Measurements from ENCODE around the gene DOK7.
"Not testable (repeated sequence)": the region's sequence is repeated elsewhere in the genome, so short reads cannot be mapped to it uniquely, and the experiment has no call there.

Gene DOK7

GRCh38 chr4:3511601-3512000 lies 48.5 kb downstream of the DOK7 start:
- not testable (repeated sequence) for DNase-seq

DNA sequence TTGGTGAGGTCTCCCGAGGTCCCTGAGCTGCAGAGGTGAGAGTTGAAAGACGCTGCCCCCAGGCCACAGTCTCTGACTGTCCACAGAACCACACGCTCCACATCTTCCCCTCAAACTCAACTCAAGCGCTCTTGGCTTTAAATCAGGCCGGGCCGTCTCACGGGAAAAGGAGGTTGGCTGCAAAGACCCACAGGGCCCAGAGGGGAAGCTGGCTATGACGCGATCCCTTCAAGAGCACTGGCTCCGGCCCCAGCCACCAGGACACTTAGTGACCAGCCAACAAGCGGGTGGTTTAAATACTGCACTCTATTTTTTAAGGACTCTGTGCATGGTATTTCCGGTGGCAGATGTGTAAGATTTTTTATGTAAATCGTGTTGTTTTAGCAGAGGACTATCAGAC lies 49.2 kb downstream of the DOK7 start:
- DNase-seq: no peak

DNA sequence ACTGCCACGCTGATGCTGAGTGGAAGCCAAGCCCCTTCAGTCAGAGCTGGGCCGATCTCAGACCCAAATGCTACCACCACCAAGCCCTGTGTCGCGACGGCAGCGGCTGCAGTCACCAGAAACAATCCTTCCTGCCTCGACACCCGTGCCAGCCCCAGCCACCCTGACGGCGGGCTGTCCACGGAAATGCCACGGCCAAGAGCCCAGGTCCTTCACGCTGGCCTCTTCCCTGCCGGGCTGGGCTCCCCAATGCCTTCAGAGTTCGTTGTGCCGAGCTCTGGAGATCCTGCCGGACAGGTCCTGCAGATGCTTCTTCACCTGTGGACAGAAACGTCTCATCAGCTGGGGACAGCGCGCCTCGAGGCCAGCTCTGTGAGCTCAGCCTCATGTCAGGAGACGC lies 49.6 kb downstream of the DOK7 start:
- DNase-seq: no peak

DNA sequence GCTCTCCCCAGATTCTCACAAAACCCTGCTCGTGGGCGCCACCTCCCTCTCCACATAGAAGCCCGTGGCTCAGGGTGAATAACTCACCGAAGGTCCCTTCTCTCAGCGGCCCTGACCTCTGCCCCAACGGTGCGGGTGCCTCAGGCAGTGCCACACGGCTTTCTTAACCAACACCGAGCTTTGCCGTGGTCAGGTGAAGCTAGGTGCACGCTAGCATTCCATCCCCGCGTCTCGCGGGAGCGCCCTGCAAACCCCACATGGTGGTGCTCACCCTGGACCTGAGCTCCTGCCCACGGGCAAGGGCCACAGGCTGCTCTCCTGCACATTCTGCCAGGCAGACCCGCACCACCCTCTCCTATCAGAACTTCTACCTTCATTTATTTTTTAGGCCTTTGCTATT lies 50.7 kb downstream of the DOK7 start:
- DNase-seq: no peak

- DNase-seq: no peak
Measured at GRCh38 chr4:3514221-3514780, 51.2 kb downstream of the DOK7 start.

DNA sequence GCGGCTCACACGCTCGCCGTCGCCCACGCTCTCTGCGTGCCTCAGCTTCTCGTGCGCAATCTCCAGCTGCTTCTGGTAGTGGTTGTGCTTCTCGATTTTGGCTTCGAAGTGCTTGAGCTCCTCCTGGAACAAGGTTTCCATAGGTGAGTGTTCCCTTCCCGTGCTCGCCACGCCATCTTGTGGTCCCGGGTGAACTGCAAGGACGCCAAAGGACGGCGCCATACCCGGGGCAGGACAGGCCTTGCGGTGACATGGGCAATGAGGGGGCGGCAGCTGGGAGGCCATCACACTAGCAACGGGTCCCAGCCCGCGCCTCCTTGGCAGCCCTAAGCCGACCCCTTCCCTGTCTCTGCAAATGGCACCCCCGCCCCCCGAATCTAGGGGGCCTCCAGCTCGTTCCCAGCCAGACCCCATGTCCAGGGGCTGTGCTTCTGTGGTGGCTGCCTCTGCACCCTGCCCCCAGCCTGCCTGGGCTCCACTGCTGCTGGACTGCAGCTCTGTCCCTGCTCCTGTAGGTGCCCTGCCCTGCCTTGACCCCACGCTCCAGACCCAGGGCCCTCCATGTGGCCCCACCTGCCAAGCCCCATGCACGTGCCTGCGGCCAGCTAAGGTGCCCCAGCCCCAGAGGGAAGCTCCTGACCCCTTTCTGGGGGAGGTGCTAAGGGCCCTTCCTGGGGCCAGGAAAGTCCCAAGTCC lies 51.8 kb downstream of the DOK7 start:
- DNase-seq: no peak

DNA sequence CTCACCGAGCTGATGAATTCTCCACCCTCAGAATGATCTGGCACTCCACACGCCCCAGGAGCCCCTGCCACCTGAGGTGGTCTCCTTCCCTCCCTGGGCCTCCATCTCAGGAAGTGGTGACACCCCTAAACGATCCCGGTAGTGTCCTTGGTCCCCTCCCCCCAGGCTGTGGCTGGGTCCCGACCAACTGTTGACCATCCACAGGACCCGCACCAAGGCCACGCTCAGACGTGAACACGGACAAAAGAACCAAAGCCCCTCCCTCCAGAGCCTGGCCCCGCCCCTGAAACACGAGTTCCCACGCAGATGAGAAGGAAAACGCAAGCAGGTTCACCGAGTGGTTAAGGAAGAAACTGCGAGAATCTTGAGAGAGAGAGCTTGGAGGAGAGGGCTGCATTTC lies 52.5 kb downstream of the DOK7 start:
- no peak for DNase-seq

- no peak for DNase-seq
Measured at GRCh38 chr4:3516061-3516835, 53.1 kb downstream of the DOK7 start.

DNA sequence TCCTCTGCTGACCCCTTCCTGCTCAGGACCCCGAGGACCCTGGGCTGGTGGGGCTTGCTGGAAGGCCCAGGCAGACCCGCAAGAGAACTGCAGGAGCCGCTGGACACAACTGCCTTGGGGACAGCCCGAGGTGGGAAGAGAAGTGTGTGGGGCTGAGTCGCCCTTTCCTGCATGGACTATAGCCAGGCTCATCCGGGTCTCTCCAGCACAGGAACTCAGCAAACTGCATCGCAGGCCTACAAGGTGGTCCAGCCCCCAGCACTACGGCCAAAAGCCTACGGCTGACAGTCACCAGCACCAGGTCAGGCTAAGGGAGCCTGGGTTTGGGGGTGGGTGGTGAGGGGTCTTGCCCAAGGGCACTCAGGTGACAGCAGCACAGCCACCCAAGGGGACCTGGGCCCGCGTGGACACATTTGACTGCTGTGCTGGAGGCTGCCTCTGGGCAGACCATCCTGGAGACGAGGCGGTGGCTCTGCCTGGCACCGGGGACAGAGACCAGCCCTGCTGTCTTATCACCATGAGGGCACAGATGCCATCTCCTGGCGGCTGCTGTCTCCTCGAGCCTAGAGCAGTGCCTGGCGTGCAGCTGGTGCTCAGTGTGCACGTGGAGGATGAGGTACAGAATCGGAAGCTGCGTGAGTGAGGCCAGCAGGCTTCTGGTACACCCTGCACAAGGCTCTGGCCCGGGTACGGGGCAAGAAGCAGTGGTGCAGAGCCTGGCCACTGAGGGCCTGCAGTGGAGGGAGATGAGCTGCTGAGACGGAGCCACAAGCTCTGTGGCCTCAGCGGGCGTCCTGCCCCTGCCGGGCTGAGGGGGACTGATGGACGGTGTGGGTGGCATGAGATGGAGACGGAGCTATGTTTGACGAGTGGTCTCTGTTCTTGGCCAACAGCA lies 54.0 kb downstream of the DOK7 start:
- DNase-seq: no peak

GRCh38 chr4:3517731-3518510 lies 54.8 kb downstream of the DOK7 start:
- no peak for DNase-seq

DNA sequence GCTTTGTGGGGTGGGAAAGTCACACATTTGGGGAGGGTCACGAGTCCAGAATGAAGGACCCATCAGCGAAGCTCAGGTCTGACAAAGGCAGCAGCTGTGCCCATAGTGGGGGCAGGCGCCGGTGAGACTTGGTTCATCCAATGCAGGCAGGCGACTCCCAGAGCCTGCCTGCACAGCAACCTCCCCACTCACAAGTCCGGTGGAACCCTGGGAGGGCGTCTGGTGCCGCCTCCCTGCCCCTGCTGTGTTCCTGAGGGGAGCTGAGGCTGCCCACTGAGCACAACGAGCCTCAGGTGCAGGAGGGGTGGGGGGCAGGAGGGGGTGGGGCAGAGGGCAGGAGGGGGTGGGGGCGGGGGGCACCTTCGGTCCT lies 55.4 kb downstream of the DOK7 start:
- DNase-seq: no peak

- DNase-seq: no peak
Measured at GRCh38 chr4:3518941-3519340, 55.8 kb downstream of the DOK7 start.

- no peak for DNase-seq
Measured at GRCh38 chr4:3519468-3520264, 56.6 kb downstream of the DOK7 start.

DNA sequence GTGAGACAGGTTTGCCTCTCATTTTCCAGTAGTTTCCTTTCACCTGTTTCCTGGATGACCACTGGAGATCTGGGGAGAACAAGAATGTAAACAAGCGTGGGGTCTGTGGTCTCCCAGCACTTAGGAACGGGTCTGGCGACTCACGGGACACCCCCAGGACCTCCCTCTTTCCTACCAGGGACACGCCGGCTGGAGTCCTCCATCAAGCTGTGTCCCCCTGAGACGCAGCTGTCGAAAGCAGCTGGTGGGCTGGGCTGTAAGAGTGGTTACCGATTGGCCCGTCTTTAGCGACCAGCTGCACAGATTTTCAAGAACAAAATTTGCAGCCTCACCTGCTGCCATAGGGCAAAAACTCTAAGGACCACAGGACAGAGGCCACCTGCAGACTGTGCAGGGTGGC lies 57.2 kb downstream of the DOK7 start:
- DNase-seq: no peak

DNA sequence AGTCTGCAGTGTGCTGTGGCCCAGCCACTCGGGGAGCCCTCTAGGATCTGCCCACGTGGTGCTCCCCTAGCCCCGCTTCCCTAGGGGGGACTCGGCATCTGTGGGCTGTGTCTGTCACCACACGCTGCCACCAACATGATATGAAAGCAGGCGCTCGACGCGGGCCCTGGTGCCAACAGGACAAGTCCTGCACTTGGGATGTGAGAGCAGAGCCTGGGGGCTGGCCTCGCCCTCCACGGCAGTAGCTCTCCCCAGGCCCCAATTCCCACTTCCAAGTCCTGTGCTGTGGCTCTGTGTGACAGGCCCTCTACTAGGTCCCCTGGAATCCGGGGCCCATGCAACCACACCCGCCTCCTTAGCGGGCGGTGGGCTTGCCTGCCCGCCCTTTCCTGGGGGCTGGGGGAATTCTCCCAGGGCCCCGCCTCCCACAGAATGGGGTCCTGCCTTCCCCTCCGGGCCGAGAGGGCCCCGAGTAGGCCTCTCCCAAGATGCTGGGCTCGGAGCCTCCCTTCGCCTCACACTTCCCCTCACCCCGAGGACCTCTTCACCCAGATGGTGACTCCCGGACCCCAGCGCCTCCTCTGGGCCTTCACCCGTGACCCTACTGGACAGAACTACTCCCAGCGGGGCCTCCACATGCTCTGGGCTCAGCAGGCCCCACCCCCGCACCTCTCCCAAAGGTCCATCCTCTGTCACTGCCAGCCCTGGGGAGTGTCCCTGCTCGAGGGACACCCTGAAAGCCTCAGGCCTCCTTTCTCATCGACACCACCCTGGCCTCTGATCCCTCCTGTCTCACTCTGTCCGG lies 57.9 kb downstream of the DOK7 start:
- no peak for DNase-seq

- no peak for DNase-seq
Measured at GRCh38 chr4:3521621-3522325, 58.7 kb downstream of the DOK7 start.

- no peak for DNase-seq
Measured at GRCh38 chr4:3522326-3522640, 59.2 kb downstream of the DOK7 start.

- DNase-seq: no peak
Measured at GRCh38 chr4:3522651-3523050, 59.5 kb downstream of the DOK7 start.

DNA sequence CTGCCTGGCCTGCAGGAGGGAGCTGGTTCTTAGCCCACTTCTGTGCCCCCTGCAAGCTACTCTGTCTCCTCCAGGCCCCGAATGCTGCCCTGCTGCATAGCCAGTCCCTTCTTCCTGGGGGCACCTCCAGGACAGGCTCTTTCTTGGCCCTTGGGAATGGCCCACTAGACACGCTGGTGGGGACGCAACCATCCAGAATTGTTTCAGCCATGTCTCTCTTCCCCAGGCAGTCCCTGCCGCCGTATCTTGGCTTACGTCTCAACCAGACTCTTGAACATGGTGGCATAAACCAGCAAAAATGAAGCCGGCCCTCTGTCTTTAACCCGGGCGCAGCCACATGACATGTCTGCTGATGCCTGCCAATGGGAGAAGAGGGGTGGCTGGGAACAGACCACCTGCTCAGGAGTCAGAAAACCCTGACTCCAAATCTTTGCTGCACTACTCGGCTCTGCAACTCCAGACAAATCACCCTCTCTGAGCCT lies 60.1 kb downstream of the DOK7 start:
- no peak for DNase-seq

GRCh38 chr4:3523628-3524221 lies 60.6 kb downstream of the DOK7 start:
- no peak for DNase-seq
